Measurements from ENCODE around the gene VASP. TPM values are rescaled to one million over a fixed set of nuclear protein-coding genes. Genes with fewer than 3 reads are reported as not detected.

VASP gene
- polyA plus RNA-seq, 1 donor from 2014 or later = 6.1 TPM

DNA sequence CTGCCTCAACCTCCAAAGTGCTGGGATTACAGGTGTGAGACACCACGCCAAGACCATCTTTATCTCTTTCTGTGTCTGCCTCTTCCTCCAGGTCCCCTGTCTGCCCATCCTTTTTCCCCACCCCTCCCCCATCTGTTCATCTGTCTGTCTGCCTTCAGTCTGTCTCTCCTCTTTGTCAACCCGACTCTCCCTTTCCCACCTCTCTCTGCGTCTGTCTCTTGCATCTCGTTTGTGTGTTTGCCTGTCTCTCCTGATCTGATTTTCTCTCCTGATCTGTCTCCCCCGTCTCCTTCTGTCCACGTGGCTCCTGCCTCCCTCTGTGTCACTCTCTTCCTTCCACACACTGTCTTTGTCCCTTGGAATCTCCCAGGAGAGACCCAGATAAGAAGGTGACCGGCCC lies 10.0 kb downstream of the VASP start:
- TF ChIP-seq EP300 (conservative IDR thresholded peaks at IDR 0.05; ENCODE audit: poor library complexity, severe bottlenecking) = no peak
- no peak for TF ChIP-seq TAF1 (IDR thresholded peaks at IDR 0.05; ENCODE audit: low read depth)
- no peak for TF ChIP-seq MXI1 (conservative IDR thresholded peaks at IDR 0.05; ENCODE audit: poor library complexity, severe bottlenecking)
- no peak for TF ChIP-seq EZH2 (IDR thresholded peaks at IDR 0.05; ENCODE audit: borderline replicate concordance, insufficient read depth, low read length, poor library complexity, severe bottlenecking)
- TF ChIP-seq, protein P1, sequence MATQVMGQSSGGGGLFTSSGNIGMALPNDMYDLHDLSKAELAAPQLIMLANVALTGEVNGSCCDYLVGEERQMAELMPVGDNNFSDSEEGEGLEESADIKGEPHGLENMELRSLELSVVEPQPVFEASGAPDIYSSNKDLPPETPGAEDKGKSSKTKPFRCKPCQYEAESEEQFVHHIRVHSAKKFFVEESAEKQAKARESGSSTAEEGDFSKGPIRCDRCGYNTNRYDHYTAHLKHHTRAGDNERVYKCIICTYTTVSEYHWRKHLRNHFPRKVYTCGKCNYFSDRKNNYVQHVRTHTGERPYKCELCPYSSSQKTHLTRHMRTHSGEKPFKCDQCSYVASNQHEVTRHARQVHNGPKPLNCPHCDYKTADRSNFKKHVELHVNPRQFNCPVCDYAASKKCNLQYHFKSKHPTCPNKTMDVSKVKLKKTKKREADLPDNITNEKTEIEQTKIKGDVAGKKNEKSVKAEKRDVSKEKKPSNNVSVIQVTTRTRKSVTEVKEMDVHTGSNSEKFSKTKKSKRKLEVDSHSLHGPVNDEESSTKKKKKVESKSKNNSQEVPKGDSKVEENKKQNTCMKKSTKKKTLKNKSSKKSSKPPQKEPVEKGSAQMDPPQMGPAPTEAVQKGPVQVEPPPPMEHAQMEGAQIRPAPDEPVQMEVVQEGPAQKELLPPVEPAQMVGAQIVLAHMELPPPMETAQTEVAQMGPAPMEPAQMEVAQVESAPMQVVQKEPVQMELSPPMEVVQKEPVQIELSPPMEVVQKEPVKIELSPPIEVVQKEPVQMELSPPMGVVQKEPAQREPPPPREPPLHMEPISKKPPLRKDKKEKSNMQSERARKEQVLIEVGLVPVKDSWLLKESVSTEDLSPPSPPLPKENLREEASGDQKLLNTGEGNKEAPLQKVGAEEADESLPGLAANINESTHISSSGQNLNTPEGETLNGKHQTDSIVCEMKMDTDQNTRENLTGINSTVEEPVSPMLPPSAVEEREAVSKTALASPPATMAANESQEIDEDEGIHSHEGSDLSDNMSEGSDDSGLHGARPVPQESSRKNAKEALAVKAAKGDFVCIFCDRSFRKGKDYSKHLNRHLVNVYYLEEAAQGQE (IDR thresholded peaks at IDR 0.05; ENCODE audit: borderline replicate concordance) = no peak
- TF ChIP-seq POLR2AphosphoS5 (IDR thresholded peaks at IDR 0.05) = no peak
- no peak for TF ChIP-seq RAD21 (conservative IDR thresholded peaks at IDR 0.05)
- TF ChIP-seq, protein P2, sequence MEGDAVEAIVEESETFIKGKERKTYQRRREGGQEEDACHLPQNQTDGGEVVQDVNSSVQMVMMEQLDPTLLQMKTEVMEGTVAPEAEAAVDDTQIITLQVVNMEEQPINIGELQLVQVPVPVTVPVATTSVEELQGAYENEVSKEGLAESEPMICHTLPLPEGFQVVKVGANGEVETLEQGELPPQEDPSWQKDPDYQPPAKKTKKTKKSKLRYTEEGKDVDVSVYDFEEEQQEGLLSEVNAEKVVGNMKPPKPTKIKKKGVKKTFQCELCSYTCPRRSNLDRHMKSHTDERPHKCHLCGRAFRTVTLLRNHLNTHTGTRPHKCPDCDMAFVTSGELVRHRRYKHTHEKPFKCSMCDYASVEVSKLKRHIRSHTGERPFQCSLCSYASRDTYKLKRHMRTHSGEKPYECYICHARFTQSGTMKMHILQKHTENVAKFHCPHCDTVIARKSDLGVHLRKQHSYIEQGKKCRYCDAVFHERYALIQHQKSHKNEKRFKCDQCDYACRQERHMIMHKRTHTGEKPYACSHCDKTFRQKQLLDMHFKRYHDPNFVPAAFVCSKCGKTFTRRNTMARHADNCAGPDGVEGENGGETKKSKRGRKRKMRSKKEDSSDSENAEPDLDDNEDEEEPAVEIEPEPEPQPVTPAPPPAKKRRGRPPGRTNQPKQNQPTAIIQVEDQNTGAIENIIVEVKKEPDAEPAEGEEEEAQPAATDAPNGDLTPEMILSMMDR (IDR thresholded peaks at IDR 0.05; ENCODE audit: poor library complexity, severe bottlenecking) = no peak
- TF ChIP-seq SMC3 (conservative IDR thresholded peaks at IDR 0.05; ENCODE audit: poor library complexity) = no peak
- Histone ChIP-seq H3K9ac (ENCODE audit: low read length) (no peak overlapping the region), H4K20me1 (ENCODE audit: insufficient read depth) (no peaks in the 10 kb centered on the region), H3K27ac (ENCODE audit: low read length) (no peak overlapping the region), H3K36me3 (ENCODE audit: insufficient read depth, low read length) (no peaks in the 10 kb centered on the region), H3K9me2 (ENCODE audit: insufficient read depth, low read length) (no peaks in the 10 kb centered on the region), H3F3A (ENCODE audit: insufficient read depth, low read length, poor library complexity, severe bottlenecking) (no peaks in the 10 kb centered on the region), H3K9me3 (ENCODE audit: low read length) (no peaks in the 10 kb centered on the region), H3K79me2 (replicated peaks; ENCODE audit: insufficient read depth, low read length) (no peaks in the 10 kb centered on the region), H3K27me3 (ENCODE audit: insufficient read depth, low read depth, low read length) (no peaks in the 10 kb centered on the region), H3K4me2 (ENCODE audit: low read length) (no peak overlapping the region), H3K4me3 (ENCODE audit: low read length) (no peak overlapping the region), H2AFZ (ENCODE audit: low read depth, low read length) (no peak overlapping the region)

DNA sequence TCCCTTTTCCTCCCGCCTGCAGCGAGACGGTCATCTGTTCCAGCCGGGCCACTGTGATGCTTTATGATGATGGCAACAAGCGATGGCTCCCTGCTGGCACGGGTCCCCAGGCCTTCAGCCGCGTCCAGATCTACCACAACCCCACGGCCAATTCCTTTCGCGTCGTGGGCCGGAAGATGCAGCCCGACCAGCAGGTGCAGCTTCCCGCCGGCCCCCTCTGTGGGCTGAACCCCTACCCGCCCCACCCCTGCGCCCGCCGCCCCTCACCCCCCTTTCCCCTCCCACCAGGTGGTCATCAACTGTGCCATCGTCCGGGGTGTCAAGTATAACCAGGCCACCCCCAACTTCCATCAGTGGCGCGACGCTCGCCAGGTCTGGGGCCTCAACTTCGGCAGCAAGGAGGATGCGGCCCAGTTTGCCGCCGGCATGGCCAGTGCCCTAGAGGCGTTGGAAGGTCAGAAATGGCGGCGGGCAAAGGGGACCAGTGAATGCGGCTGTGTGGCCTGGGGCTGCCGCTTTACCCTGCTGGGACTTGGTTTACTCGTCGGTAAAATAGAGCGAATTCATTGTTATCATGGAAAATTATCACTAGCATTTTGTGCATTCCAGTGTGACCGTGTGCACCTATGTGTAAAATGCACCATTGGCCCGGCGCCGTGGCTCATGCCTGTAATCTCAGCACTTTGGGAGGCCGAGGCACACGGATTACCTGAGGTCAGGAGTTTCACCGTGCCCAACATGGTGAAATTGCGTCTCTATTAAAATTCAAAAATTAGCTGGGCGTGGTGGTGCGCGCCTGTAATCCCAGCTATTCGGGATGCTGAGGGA lies 10.6 kb downstream of the VASP start:
- H3K9ac ChIP-seq (ENCODE audit: low read length) = no peak overlapping the region
- H4K20me1 ChIP-seq (ENCODE audit: insufficient read depth) = no peaks in the 10 kb centered on the region
- H2AFZ ChIP-seq (ENCODE audit: low read depth, low read length) = no peak overlapping the region
- H3K4me3 ChIP-seq (ENCODE audit: low read length) = no peak overlapping the region
- no peaks in the 10 kb centered on the region for H3K9me3 ChIP-seq (ENCODE audit: low read length)
- H3F3A ChIP-seq (ENCODE audit: insufficient read depth, low read length, poor library complexity, severe bottlenecking) = no peaks in the 10 kb centered on the region
- no peaks in the 10 kb centered on the region for H3K36me3 ChIP-seq (ENCODE audit: insufficient read depth, low read length)
- no peak overlapping the region for H3K4me2 ChIP-seq (ENCODE audit: low read length)
- no peaks in the 10 kb centered on the region for H3K9me2 ChIP-seq (ENCODE audit: insufficient read depth, low read length)
- H3K79me2 ChIP-seq (replicated peaks; ENCODE audit: insufficient read depth, low read length) = no peaks in the 10 kb centered on the region
- H3K27ac ChIP-seq (ENCODE audit: low read length) = no peak overlapping the region
- no peak for TF ChIP-seq EP300 (conservative IDR thresholded peaks at IDR 0.05; ENCODE audit: poor library complexity, severe bottlenecking)
- TF ChIP-seq, protein P1 (IDR thresholded peaks at IDR 0.05; ENCODE audit: borderline replicate concordance) = no peak
- TF ChIP-seq, protein P2 (IDR thresholded peaks at IDR 0.05; ENCODE audit: poor library complexity, severe bottlenecking) = no peak
- no peak for TF ChIP-seq SMC3 (conservative IDR thresholded peaks at IDR 0.05; ENCODE audit: poor library complexity)
- TF ChIP-seq TAF1 (IDR thresholded peaks at IDR 0.05; ENCODE audit: low read depth) = no peak
- TF ChIP-seq RAD21 (conservative IDR thresholded peaks at IDR 0.05) = no peak
- TF ChIP-seq MXI1 (conservative IDR thresholded peaks at IDR 0.05; ENCODE audit: poor library complexity, severe bottlenecking) = no peak
- no peak for TF ChIP-seq EZH2 (IDR thresholded peaks at IDR 0.05; ENCODE audit: borderline replicate concordance, insufficient read depth, low read length, poor library complexity, severe bottlenecking)
- TF ChIP-seq POLR2AphosphoS5 (IDR thresholded peaks at IDR 0.05) = no peak
- no peaks in the 10 kb centered on the region for H3K27me3 ChIP-seq (ENCODE audit: insufficient read depth, low read depth, low read length)
